WTC11 (cell line): ENCODE data around the gene TBCCD1.

Experiments used
- FOXJ3 ChIP-seq: sonication (generic); formaldehyde crosslinking; IDR thresholded peaks from 2 replicates; pipeline ENCODE4 v1.9.0; 2021; ENCODE audit warnings: missing genetic modification reagents, mild to moderate bottlenecking, borderline replicate concordance
- TF ChIP-seq, protein P1 (sequence below): fragments of 200-600 bp; IDR thresholded peaks from 2 replicates; pipeline ENCODE4 v1.8.0; 2022; ENCODE audit warnings: antibody characterized with exemption
- TF ChIP-seq, protein P2 (sequence below): sonication (generic); formaldehyde crosslinking; IDR thresholded peaks from 2 replicates; pipeline ENCODE4 v1.8.1; 2022; ENCODE audit warnings: low read depth, mild to moderate bottlenecking, moderate library complexity, missing genetic modification reagents, borderline replicate concordance
- TF ChIP-seq, protein P3 (sequence below): sonication (generic); formaldehyde crosslinking; IDR thresholded peaks from 2 replicates; pipeline ENCODE4 v1.8.1; 2022; ENCODE audit warnings: mild to moderate bottlenecking, missing genetic modification reagents, moderate library complexity, borderline replicate concordance
- TF ChIP-seq, protein P4 (sequence below): fragments of 250-450 bp; sonication (Bioruptor Pico); IDR thresholded peaks from 2 replicates; pipeline ENCODE4 v1.9.0; 2021; ENCODE audit warnings: mild to moderate bottlenecking
- TF ChIP-seq, protein P5 (sequence below): sonication (generic); formaldehyde crosslinking; conservative IDR thresholded peaks from 2 replicates; pipeline ENCODE4 v1.8.1; 2022; ENCODE audit warnings: mild to moderate bottlenecking, missing genetic modification reagents
- TF ChIP-seq, protein P6 (sequence below): fragments of 250-450 bp; sonication (Bioruptor Pico); IDR thresholded peaks from 2 replicates; pipeline ENCODE4 v1.9.0; 2021; ENCODE audit warnings: moderate library complexity, mild to moderate bottlenecking, inconsistent platforms, borderline replicate concordance

DNA sequence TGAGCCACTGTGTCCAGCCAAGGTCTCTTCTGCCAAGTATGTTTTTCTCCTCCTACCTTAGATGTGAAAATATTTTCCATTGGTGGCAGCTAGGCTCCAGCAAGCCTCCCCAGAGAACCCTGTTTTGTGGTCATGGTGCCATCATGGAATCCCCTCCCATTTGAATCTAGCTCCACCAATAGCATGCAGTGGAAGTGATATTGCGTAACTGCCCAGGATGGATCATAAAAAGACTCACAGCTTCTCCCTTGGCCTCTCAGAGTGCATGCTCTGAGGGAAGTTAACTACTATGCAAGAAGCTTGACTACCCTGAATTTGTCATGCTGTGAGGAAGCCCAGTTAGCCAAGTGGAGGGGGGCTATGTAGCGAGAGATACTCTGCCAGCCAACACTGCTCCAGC lies 50.5 kb downstream of the TBCCD1 start:
- TF ChIP-seq, protein P1, sequence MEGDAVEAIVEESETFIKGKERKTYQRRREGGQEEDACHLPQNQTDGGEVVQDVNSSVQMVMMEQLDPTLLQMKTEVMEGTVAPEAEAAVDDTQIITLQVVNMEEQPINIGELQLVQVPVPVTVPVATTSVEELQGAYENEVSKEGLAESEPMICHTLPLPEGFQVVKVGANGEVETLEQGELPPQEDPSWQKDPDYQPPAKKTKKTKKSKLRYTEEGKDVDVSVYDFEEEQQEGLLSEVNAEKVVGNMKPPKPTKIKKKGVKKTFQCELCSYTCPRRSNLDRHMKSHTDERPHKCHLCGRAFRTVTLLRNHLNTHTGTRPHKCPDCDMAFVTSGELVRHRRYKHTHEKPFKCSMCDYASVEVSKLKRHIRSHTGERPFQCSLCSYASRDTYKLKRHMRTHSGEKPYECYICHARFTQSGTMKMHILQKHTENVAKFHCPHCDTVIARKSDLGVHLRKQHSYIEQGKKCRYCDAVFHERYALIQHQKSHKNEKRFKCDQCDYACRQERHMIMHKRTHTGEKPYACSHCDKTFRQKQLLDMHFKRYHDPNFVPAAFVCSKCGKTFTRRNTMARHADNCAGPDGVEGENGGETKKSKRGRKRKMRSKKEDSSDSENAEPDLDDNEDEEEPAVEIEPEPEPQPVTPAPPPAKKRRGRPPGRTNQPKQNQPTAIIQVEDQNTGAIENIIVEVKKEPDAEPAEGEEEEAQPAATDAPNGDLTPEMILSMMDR = no peak
- TF ChIP-seq, protein P2, sequence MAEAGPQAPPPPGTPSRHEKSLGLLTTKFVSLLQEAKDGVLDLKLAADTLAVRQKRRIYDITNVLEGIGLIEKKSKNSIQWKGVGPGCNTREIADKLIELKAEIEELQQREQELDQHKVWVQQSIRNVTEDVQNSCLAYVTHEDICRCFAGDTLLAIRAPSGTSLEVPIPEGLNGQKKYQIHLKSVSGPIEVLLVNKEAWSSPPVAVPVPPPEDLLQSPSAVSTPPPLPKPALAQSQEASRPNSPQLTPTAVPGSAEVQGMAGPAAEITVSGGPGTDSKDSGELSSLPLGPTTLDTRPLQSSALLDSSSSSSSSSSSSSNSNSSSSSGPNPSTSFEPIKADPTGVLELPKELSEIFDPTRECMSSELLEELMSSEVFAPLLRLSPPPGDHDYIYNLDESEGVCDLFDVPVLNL (CRISPR knock-in tag) = no peak
- TF ChIP-seq, protein P3, sequence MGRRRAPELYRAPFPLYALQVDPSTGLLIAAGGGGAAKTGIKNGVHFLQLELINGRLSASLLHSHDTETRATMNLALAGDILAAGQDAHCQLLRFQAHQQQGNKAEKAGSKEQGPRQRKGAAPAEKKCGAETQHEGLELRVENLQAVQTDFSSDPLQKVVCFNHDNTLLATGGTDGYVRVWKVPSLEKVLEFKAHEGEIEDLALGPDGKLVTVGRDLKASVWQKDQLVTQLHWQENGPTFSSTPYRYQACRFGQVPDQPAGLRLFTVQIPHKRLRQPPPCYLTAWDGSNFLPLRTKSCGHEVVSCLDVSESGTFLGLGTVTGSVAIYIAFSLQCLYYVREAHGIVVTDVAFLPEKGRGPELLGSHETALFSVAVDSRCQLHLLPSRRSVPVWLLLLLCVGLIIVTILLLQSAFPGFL (CRISPR knock-in tag) = no peak
- TF ChIP-seq, protein P4, sequence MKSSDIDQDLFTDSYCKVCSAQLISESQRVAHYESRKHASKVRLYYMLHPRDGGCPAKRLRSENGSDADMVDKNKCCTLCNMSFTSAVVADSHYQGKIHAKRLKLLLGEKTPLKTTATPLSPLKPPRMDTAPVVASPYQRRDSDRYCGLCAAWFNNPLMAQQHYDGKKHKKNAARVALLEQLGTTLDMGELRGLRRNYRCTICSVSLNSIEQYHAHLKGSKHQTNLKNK = no peak
- TF ChIP-seq, protein P5, sequence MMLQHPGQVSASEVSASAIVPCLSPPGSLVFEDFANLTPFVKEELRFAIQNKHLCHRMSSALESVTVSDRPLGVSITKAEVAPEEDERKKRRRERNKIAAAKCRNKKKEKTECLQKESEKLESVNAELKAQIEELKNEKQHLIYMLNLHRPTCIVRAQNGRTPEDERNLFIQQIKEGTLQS (CRISPR knock-in tag) = no peak
- TF ChIP-seq FOXJ3 (CRISPR knock-in tag) = no peak
- TF ChIP-seq, protein P6, sequence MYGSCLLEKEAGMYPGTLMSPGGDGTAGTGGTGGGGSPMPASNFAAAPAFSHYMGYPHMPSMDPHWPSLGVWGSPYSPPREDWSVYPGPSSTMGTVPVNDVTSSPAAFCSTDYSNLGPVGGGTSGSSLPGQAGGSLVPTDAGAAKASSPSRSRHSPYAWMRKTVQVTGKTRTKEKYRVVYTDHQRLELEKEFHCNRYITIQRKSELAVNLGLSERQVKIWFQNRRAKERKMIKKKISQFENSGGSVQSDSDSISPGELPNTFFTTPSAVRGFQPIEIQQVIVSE (CRISPR knock-in tag) = no peak
